Suppressor macrophage treated with lipopolysaccharide for 4 hours (primary cell): Measurements from ENCODE around the gene SMOC2.
"Not testable (repeated sequence)": the region's sequence is repeated elsewhere in the genome, so short reads cannot be mapped to it uniquely, and the experiment has no call there.

Experiments
- DNase-seq: peaks from one replicate; pipeline ENCODE4 v3.0.0-alpha.2; 2020

Gene SMOC2

DNA sequence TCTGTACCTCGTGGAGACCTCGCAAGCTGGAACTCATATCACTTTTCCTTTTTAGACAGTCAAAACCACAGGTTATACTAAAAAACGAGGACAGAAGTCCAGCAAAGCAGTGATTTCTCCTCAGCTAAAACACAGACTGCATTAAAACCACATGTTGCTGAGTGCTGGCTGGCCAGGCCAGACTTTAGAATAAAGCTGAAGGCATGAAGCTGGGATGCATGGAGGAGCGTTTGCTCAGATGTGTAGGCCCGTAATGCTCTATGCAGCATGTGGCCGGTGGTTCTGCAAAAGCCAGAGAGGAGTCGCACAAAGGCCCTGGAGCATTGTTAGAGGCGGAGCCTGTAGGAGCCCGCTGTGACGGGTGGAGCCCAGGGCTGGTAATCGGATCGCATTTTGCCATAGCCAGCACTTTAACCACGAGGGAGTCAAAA is 83.6 kb downstream of the SMOC2 start:
- DNase-seq = no peak

GRCh38 chr6:168525114-168525513 is 84.1 kb downstream of the SMOC2 start:
- DNase-seq = no peak

DNA sequence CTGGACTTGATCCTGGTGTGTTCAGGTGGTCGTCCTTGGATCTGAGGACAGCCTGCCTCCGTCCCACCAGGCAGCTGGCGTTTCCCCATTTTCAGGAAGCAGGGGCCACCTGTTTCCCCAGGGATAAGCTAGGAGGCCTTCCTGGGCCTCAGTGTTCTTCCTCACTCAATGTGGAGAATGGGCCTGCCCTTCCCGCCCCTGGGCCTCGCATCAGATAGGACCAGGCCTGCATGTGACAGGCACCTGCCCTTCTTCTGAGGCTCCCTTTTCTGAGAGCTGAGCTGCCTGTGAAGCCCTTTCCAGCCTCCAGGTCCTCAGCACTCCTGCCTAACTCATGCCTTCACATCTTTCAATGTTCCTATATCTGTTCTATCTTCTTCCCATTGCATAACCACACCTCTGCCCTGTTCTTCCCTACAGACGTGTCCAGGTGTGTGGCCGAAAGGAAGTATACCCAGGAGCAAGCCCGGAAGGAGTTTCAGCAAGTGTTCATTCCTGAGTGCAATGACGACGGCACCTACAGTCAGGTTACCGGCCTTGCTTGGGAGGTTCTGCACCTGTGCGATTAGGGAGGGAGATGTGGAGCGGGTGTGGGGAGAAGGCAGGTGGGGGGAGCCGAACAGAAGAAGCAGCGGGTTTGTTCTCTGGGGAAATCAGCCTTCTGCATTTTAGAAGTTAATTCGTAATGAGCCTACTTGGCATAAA is 85.1 kb downstream of the SMOC2 start:
- no peak for DNase-seq

GRCh38 chr6:168526841-168527281 is 85.9 kb downstream of the SMOC2 start:
- no peak for DNase-seq

- no peak for DNase-seq
These were observed 86.6 kb downstream of the SMOC2 start for GRCh38 chr6:168527451-168528210.

GRCh38 chr6:168528474-168529095 is 87.6 kb downstream of the SMOC2 start:
- no peak for DNase-seq

DNA sequence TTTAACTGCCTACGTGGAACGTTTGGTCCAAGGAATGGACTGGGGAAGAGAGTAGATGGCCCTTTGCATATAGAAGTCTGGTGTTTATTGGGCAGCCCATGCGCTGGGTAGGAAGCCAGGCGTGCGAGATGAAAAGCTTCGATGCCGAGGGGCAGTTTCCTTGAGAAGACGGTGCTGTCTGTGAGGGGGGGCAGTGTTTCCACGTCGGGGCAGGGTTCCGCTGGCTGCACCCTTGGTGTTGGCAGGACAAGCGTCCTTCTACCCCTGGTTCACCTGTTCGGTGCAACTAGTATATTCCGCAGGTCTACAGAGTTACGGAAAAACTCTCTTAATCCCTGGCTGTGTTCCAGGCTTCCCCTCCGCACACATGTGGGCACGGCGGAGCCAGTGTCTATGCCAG is 88.2 kb downstream of the SMOC2 start:
- DNase-seq = no peak

- DNase-seq = no peak
These were observed 89.7 kb downstream of the SMOC2 start for GRCh38 chr6:168530653-168531071.

DNA sequence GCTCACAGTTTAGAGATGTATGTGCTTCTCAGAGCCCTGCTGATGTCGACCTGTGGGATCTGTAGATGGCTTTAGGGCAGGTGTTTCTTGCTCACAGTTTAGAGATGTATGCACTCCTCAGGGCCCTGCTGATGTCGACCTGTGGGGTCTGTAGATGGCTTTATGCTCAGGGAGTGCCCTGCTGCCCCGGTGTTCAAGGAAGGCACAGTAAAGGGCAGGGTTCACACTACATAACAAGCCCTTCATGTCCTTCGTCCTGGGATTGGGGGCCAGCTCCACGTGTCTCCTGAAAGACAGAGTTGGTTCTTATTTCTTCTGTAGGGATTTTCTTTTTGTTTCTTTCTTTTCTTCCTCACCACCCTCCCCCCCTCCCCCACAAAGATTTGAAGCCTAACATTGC is 91.1 kb downstream of the SMOC2 start:
- DNase-seq = no peak

GRCh38 chr6:168533414-168533813 is 92.4 kb downstream of the SMOC2 start:
- DNase-seq = no peak

GRCh38 chr6:168534265-168534664 is 93.3 kb downstream of the SMOC2 start:
- DNase-seq = no peak

- DNase-seq = no peak
These were observed 94.7 kb downstream of the SMOC2 start for GRCh38 chr6:168535711-168536110.

DNA sequence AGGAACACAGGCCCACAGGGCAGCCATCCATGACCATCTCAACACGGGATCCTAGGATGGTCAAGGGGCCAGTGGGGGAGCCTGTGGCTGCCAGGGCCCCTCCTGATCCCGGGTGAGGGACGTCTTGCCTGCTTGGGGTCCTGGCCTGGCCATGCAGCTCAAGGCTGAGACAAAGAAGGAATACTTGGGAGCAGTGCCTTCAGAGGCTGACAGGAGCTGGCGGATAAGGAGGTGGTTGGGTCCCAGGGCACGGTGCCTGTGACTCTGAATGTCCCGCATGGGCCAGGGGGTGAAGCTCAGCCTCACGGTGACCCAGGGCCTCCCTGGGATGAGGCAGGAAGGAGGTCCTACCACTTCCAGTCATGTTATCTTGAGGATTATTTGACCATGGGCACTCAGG is 95.2 kb downstream of the SMOC2 start:
- DNase-seq = no peak

- DNase-seq = no peak
These were observed 95.9 kb downstream of the SMOC2 start for GRCh38 chr6:168536665-168537539.

- DNase-seq = no peak
These were observed 96.5 kb downstream of the SMOC2 start for GRCh38 chr6:168537540-168537884.

DNA sequence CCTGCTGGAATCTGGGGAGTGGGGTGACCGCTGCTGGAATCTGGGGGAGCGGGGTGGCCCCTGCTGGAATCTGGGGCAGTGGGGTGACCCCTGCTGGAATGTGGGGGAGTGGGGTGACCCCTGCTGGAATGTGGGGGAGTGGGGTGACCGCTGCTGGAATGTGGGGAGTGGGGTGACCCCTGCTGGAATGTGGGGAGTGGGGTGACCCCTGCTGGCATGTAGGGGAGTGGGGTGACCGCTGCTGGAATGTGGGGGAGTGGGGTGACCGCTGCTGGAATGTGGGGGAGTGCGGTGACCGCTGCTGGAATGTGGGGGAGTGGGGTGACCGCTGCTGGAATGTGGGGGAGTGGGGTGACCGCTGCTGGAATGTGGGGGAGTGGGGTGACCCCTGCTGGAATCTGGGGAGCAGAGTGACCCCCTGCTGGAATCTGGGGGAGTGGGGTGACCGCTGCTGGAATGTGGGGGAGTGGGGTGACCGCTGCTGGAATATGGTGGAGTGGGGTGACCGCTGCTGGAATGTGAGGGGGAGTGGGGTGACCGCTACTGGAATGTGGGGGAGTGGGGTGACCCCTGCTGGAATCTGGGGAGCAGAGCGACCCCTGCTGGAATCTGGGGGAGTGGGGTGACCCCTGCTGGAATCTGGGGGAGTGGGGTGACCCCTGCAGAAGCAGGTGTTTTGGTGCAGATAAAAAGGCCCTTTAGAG is 97.4 kb downstream of the SMOC2 start:
- DNase-seq = not testable (repeated sequence)

DNA sequence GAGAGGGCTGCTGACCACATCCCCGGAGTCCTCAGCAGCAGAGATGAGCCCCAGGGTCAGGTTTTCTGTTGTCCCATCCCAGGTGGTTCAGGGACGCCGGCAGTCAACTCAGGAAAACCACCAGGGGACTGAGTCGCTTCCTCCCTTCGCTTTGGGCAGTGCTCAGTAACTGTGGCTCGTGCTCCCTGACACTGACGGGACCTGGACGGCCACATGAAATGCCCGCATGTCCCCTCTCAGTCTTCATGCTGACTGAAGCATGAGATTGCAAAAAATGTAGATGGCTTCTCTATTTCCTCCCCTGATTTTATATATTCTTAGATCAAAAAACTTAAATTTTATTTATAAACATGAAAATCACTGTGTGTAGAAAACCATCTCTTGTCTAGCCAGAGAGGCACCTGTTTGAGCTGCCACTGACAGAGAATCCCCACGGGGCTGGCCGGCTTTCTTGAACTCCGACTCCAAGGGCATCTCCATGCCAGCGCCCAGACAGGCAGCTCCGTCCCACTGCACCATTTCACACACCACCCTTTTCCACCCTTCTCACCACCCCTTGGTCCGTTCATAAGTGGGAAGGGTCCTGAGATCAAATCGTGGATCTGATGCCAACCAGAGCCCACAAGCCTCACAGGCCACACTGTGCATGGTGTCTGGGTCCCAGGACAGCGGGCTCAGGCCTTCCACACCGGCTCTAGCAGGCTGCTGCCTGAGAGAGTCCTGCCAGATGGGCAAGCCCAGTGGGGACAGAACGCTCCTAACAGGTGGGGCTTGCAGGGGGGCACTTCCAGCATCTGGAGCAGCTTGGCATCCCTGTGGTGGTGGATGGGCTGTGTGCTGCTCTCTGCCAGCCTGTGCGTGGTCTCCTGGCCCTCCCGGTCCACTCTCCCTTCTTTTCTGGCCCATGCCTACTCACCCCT is 98.2 kb downstream of the SMOC2 start:
- DNase-seq = no peak

- DNase-seq = no peak
These were observed 99.8 kb downstream of the SMOC2 start for GRCh38 chr6:168540713-168541291.

DNA sequence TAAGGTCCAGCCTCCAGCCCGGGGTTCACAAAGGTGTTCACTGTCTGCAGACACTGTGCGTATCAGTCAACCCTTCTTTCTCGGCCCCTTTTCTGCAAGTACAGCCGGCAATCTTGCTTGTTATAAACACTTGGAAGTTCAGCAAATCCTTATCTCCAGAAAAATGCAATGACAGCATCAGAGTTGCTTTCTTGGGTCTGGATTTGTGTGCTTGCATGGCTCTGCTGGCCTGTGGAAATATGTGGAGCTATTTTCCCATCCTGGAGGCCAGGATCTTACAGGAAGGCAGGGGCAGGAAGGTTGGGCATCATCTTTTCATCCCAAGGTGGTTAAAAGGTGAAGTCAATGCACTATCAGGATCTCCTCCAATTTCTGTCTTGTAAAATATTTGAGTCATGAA is 100.3 kb downstream of the SMOC2 start:
- no peak for DNase-seq

- no peak for DNase-seq
These were observed 101.3 kb downstream of the SMOC2 start for GRCh38 chr6:168542301-168542700.

DNA sequence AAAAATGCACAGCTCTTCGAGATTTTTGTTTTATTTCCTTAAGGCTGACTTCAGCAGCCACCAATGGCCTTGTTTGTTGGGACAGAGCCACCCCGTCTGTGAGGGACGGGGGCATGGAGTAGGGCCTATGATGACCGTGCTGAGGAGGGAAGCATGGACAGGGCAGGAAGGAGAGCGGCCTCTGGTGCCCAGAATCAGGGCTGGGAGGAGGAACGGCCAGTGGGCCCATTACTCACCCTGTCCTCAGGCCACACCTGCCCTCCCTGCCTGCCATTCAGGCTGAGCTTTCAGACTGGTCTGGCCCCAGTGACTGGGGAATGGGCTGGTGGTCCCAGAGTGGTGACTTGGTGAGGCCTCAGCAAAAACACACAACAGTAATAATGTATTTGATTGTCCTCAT is 104.4 kb downstream of the SMOC2 start:
- DNase-seq = no peak
